Measurements from ENCODE around the gene DNAJC11.

DNA sequence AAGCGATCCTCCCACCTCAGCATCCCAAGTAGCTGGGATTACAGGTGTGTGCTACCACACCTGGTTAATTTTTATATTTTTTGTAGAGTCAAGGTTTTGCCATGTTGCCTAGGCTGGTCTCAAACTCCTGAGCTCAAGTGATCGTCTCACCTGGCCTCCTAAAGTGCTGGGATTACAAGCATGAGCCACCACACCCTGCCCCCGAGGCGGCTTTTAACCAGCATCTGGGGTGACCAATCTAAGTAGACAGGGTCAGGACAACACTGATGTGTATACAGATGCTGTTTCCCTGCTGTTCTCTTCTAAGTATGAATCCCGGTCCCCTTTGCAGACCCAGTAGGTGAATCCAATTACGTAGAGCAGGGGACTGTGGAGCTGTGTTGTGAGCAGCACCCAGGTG lies 53.1 kb downstream of the DNAJC11 start:
- TF ChIP-seq EZH2phosphoT487 (IDR thresholded peaks at IDR 0.05; ENCODE audit: insufficient read depth, low read depth) = no peak
- no peak for TF ChIP-seq EZH2 (IDR thresholded peaks at IDR 0.05; ENCODE audit: insufficient read depth, poor library complexity, severe bottlenecking)
